ENCODE measurements around the gene SLC14A1. TPM values are rescaled to one million over a fixed set of nuclear protein-coding genes. Genes with fewer than 3 reads are reported as not detected.

SLC14A1 gene
- total RNA-seq, 1 donor from 2014 or later: 0.36 TPM

DNA sequence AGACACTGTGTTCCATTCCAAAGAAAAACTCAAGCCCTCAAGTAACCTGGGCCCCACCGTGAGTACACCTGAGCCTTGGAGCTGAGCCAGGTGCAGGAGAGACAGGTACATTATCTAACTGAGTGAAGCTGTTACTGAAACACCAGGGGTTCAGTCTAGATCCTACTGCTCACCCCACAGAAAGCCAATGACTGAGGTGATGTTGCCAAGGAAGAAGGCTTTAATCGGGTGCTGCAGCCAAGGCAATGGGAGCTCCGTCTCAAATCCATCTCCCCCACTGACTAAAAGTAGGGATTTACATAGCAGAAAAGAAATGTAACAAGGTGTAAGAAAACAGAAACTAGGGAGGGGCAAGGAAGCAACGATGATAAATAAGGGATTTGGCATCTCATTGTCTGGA lies 15.2 kb upstream of the SLC14A1 start:
- Mint-ChIP-seq H3K9me3 (ENCODE audit: unreplicated experiment) (peaks cover 17% of the 10 kb centered on the region), H3K27me3 (ENCODE audit: unreplicated experiment) (peaks cover 7% of the 10 kb centered on the region), H3K4me3 (ENCODE audit: unreplicated experiment) (no peak overlapping the region), H3K4me1 (ENCODE audit: unreplicated experiment) (no peaks in the 10 kb centered on the region), H3K36me3 (ENCODE audit: low read depth, unreplicated experiment) (peaks cover 22% of the 10 kb centered on the region), H3K27ac (ENCODE audit: unreplicated experiment) (no peak overlapping the region)
- TF ChIP-seq, protein P1, sequence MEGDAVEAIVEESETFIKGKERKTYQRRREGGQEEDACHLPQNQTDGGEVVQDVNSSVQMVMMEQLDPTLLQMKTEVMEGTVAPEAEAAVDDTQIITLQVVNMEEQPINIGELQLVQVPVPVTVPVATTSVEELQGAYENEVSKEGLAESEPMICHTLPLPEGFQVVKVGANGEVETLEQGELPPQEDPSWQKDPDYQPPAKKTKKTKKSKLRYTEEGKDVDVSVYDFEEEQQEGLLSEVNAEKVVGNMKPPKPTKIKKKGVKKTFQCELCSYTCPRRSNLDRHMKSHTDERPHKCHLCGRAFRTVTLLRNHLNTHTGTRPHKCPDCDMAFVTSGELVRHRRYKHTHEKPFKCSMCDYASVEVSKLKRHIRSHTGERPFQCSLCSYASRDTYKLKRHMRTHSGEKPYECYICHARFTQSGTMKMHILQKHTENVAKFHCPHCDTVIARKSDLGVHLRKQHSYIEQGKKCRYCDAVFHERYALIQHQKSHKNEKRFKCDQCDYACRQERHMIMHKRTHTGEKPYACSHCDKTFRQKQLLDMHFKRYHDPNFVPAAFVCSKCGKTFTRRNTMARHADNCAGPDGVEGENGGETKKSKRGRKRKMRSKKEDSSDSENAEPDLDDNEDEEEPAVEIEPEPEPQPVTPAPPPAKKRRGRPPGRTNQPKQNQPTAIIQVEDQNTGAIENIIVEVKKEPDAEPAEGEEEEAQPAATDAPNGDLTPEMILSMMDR (IDR thresholded peaks at IDR 0.05; ENCODE audit: unreplicated experiment): no peak
- no peak for DNase-seq (ENCODE audit: low spot score)

DNA sequence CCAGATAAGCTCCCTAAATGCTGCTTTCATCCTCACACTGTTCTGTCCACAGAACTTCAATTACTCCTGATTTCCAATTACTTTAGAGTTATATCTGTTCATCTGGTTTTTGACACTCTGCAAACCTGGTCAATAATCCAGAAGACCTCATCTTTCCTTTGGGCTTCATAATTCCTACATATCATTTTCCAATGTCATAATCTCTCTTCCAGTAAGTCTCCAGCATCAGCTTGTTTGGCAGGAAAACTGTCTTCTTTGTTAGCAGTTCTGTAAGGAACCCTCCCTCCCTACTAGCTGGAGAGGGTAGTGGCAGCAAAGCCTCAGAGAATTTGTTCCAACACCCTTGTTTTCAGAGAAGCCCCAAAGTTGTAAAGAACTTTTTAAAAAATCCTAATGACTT lies 11.9 kb upstream of the SLC14A1 start:
- Mint-ChIP-seq H3K4me1 (ENCODE audit: unreplicated experiment) (no peaks in the 10 kb centered on the region), H3K27ac (ENCODE audit: unreplicated experiment) (no peak overlapping the region), H3K4me3 (ENCODE audit: unreplicated experiment) (no peak overlapping the region), H3K27me3 (ENCODE audit: unreplicated experiment) (peaks cover 4% of the 10 kb centered on the region), H3K36me3 (ENCODE audit: low read depth, unreplicated experiment) (peaks cover 17% of the 10 kb centered on the region), H3K9me3 (ENCODE audit: unreplicated experiment) (peaks cover 12% of the 10 kb centered on the region)
- TF ChIP-seq, protein P1 (IDR thresholded peaks at IDR 0.05; ENCODE audit: unreplicated experiment): no peak
- no peak for DNase-seq (ENCODE audit: low spot score)

DNA sequence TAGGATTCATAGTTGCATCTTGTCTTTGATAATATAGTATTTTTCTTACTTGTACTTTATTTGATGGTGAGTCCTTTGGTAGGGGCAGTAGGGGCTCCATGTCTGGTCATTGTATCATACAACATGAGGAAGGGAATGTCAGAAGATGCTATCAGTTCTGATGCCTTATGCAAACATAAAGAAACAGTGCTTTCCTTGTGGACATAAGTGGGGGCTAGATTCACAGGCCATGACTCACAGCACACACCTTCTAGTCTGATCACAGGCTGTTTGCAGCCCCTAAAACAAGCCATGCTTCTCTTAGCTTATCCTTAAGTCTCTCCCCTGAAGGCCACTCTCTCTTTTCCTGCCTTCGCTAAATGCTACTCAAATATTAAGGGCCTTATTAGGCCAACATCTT lies 10.7 kb upstream of the SLC14A1 start:
- H3K4me1 Mint-ChIP-seq (ENCODE audit: unreplicated experiment): no peaks in the 10 kb centered on the region
- H3K27me3 Mint-ChIP-seq (ENCODE audit: unreplicated experiment): peaks cover 3% of the 10 kb centered on the region
- DNase-seq (ENCODE audit: low spot score): no peak
- H3K4me3 Mint-ChIP-seq (ENCODE audit: unreplicated experiment): no peak overlapping the region
- peaks cover 12% of the 10 kb centered on the region for H3K36me3 Mint-ChIP-seq (ENCODE audit: low read depth, unreplicated experiment)
- H3K9me3 Mint-ChIP-seq (ENCODE audit: unreplicated experiment): peaks cover 6% of the 10 kb centered on the region
- TF ChIP-seq, protein P1 (IDR thresholded peaks at IDR 0.05; ENCODE audit: unreplicated experiment): no peak
- H3K27ac Mint-ChIP-seq (ENCODE audit: unreplicated experiment): no peak overlapping the region

DNA sequence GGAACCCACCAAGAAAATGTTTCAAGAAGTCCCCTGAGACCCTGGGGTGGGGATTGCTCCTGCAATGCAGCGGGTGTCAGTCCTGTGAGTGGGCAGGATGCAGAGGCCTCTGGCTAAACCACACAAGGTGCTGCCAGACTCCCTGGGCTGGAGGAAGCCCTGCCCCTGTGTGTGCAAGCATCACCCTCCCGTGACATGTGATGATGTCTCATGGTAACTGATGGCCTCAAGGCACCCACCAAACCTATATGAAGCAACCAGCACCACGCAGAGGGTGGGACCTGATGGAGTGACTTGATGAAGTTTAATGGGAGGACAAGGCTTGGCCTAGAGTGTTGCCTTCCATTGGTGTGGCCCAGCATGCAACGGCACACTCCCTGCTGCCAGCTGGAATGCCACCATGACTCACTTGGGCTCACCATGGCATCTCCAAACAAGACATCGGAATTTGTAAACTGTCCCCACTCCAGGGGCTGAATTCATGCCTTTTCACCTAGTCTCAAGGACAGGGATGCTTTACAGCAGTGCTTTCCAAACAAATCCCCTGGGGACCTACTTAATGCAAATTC lies 8.7 kb upstream of the SLC14A1 start:
- DNase-seq (ENCODE audit: low spot score): no peak
- H3K36me3 Mint-ChIP-seq (ENCODE audit: low read depth, unreplicated experiment): peaks cover 4% of the 10 kb centered on the region
- H3K27me3 Mint-ChIP-seq (ENCODE audit: unreplicated experiment): peaks cover 3% of the 10 kb centered on the region
- TF ChIP-seq, protein P1 (IDR thresholded peaks at IDR 0.05; ENCODE audit: unreplicated experiment): no peak
- no peaks in the 10 kb centered on the region for H3K4me1 Mint-ChIP-seq (ENCODE audit: unreplicated experiment)
- H3K4me3 Mint-ChIP-seq (ENCODE audit: unreplicated experiment): no peak overlapping the region
- peaks cover 4% of the 10 kb centered on the region for H3K9me3 Mint-ChIP-seq (ENCODE audit: unreplicated experiment)
- H3K27ac Mint-ChIP-seq (ENCODE audit: unreplicated experiment): no peak overlapping the region

DNA sequence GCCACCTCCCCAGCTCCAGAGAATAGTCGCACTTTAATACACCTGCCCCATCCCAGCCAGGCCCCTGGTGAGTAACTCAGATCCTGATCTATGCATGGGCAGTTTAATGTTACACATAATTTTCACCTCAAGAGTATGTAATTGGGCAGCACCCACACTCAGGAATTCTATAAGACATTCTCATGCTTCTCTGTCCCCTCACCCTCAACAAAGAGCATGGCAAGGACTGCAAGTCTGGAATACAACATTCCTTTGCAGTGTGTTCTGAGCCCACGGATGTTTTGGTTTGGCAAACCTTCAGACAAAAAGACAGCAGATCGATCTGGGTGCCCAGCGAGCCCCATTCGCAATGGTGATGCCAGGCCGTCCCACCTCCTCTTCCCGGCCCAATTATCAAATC lies 4.9 kb upstream of the SLC14A1 start:
- H3K27ac Mint-ChIP-seq (ENCODE audit: unreplicated experiment): no peak overlapping the region
- H3K4me1 Mint-ChIP-seq (ENCODE audit: unreplicated experiment): no peaks in the 10 kb centered on the region
- H3K27me3 Mint-ChIP-seq (ENCODE audit: unreplicated experiment): peaks cover 3% of the 10 kb centered on the region
- TF ChIP-seq, protein P1 (IDR thresholded peaks at IDR 0.05; ENCODE audit: unreplicated experiment): no peak
- H3K4me3 Mint-ChIP-seq (ENCODE audit: unreplicated experiment): no peak overlapping the region
- no peaks in the 10 kb centered on the region for H3K36me3 Mint-ChIP-seq (ENCODE audit: low read depth, unreplicated experiment)
- no peaks in the 10 kb centered on the region for H3K9me3 Mint-ChIP-seq (ENCODE audit: unreplicated experiment)
- no peak for DNase-seq (ENCODE audit: low spot score)
